Measurements from ENCODE around the gene NAALADL2.

- TF ChIP-seq PRMT3 (CRISPR knock-in tag; IDR thresholded peaks at IDR 0.05; ENCODE audit: borderline replicate concordance, low read depth): no peak
- no peak for TF ChIP-seq SETDB1 (CRISPR knock-in tag; IDR thresholded peaks at IDR 0.05; ENCODE audit: borderline replicate concordance)
- no peak for TF ChIP-seq POLR2A (IDR thresholded peaks at IDR 0.05; ENCODE audit: insufficient read depth in 1 of 2, low read depth in 2 of 2, low read length in 2 of 2)
- TF ChIP-seq PCBP2 (optimal IDR thresholded peaks at IDR 0.05; ENCODE audit: low read depth, low read length, poor library complexity, severe bottlenecking): no peak
- no peak for TF ChIP-seq RFX5 (IDR thresholded peaks at IDR 0.05; ENCODE audit: low read depth, low read length)
- TF ChIP-seq ZNF451 (CRISPR knock-in tag; IDR thresholded peaks at IDR 0.05): no peak
- TF ChIP-seq ZSCAN29 (CRISPR knock-in tag; conservative IDR thresholded peaks at IDR 0.05): no peak
Measured at GRCh38 chr3:174945951-174946350, 86.8 kb downstream of the NAALADL2 start.
